Middle frontal gyrus (tissue), 1 donor: ENCODE data around the gene COX4I2.
"Not testable (repeated sequence)": the region's sequence is repeated elsewhere in the genome, so short reads cannot be mapped to it uniquely, and the experiment has no call there.

Experiments
- DNase-seq: peaks from one replicate; pipeline ENCODE4 v3.0.0-alpha.2; 2015; ENCODE audit warnings: low spot score; ENCODE audit errors: extremely low spot score

The COX4I2 gene

DNA sequence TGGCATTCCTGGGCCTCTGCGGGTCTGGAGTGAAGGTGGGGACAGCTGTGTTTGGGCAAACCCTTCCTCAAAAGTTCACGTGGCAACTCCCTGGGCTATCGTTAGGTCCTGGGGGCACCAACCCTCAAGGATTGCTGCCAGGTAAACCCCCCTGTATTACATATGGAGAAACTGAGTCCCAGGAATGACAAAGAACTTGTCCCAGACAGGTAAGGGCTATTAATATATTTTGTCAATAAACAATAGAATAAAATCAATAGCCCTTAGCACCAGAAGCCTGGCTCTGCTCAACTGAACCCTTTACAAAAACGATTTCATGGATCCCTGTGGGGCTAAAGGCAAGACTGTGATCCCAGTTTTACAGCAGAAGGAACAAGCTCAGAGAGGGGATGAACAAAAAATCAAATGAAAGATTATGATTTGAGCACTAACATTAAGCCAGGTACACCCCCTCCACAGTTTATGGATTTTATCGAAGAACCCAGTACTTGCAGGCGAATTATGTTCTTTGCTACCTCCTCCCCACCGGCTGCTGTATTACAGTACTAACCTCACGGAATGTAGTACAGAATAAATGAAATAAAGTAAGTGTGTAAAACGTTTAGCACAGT is 30.0 kb upstream of the COX4I2 start:
- no peak for DNase-seq

DNA sequence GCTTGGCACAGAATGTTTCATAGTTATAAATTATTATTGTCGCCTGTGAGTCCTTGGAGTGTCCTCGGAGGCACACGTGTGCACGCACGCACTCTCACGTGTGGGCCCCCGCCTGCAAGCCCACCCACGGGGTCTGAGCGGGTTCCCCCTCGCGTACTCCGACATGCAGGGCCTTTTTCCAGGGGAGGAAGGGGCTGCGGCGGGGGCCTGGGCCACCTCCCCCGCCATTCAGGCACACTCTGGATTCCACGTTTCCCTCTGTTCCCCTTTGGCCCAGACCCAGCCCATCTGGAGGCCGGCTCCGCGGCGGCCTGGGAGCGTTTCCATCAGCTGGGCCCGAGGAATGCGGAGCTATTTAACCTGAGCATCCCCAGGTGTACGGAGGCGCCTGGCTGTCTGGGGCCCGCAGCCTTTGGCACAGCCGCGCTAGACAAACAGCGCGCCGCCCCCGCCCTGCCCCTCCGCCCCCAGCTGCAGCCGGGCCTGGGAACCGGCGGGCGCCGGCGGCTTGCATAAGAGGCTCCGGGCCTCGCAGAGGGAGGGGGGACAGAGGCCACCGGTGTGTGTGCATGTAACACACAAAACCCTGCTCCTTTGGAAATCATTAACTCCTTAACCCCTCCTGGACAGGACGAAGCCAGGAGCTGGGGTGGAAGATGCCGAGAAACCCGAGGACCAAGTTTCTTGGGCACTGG is 29.3 kb upstream of the COX4I2 start:
- no peak for DNase-seq

DNA sequence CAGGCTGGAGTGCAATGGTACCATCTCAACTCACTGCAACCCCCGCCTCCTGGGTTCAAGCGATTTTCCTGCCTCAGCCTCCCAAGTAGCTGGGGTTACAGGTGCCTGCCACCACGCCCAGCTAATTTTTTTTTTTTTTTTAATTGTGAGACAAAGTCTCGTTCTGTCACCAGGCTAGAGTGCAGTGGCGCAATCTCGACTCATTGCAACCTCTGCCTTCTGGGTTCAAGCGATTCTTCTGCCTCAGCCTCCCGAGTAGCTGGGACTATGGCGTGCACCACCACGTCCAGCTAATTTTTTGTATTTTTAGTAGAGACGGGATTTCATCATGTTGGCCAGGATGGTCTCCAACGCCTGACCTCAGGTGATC is 25.5 kb upstream of the COX4I2 start:
- DNase-seq, result not testable (repeated sequence)

DNA sequence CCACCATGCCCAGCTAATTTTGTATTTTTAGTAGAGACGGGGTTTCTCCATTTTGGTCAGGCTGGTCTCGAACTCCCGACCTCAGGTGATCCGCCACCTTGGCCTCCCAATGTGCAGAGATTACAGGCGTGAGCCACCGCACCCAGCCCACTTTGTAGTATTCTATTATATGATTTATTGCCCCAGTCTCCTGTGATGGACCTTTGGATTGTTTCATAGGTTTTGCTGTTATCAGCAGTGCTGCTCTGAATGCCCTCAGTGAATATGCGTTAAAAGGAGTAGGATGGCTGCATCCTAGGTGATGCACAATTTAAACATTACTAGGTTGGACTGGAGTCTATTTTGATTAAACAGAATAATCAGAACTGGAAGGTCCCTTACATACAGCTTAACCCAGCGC is 22.3 kb upstream of the COX4I2 start:
- DNase-seq, result no peak

DNA sequence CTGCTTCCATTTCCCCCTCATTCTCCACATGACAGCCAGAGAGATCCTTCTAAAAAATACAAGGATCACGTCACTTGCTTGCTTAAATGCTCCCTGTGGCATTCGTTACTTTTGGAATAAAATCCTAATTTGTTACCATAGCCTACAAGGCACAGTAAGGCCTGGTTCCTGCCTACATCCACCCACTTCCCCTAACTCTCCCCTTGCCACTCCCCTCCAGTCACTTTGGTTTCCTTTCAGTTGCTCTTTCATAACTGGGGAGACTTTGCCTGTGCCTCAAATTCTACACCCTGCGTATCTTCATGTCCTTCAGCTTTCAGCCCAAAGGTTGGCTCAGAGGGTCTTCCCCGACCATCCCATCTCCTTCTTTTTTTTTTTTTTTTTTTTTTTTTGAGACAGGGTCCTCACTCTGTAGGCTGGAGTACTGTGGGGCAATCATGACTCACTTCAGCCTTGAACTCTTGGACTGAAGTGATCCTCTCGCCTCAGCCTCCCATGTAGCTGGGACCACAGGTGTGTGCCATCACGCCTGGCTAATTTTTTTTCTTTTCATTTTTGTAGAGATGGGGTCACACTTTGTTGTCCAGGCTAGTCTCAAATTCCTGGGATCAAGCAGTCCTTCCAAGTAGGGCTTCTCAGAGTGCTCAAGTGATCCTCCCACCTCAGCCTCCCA is 20.1 kb upstream of the COX4I2 start:
- no peak for DNase-seq

DNA sequence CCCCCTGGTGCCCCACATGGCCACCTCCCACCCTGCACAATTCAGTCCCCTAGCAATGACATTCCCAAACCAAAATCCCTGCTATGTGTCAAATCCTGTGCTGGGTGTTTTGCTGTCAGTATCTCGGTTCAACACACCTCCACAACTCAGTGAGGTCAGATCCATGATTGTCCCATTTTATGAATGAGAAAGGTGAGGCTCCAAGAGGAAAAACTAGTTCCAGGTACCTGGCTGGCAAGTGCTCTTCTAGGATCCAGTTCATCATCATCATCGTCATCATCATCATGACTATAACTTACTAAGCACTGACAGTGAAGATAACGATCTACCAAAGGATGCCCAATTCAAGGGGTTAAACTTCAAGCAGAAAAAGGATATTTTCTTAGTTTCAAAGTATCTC is 17.5 kb upstream of the COX4I2 start:
- DNase-seq, result no peak

DNA sequence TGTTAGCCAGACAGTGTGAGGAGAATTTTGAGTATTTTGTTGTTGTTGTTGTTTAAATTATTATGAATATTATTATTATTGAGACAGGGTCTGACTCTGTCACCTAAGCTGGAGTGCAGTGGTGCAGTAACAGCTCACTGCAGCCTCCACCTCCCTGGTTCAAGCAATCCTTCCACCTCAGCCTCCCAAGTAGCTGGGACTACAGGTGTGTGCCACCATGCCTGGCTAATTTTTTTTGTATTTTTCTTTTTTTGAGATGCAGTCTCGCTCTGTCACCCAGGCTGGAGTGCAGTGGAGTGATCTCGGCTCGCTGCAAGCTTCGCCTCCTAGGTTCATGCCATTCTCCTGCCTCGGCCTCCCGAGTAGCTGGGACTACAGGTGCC is 14.6 kb upstream of the COX4I2 start:
- DNase-seq, result not testable (repeated sequence)

DNA sequence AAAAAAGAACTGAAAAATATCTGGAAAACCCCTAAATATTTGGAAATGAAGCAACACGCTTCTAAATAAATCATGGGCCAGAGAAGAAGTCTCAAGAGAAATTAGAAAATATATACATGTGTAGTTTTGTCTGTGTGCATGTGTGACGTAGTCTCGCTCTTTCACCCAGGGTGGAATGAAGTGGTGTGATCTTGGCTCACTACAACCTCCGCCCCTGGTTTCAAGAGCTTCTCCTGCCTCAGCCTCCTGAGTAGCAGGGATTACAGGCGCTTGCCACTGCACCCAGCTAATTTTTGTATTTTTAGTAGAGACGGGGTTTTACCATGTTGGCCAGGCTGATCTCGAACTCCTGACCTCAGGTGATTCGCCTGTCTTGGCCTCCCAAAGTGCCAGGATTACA is 11.2 kb upstream of the COX4I2 start:
- not testable (repeated sequence) for DNase-seq

DNA sequence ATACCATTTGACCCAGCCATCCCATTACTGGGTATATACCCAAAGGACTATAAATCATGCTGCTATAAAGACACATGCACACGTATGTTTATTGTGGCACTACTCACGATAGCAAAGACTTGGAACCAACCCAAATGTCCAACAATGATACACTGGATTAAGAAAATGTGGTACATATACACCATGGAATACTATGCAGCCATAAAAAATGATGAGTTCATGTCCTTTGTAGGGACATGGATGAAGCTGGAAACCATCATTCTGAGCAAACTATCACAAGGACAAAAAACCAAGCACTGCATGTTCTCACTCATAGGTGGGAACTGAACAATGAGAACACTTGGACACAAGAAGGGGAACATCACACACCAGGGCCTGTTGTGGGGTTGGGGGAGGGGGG is 9.7 kb upstream of the COX4I2 start:
- DNase-seq, result not testable (repeated sequence)

DNA sequence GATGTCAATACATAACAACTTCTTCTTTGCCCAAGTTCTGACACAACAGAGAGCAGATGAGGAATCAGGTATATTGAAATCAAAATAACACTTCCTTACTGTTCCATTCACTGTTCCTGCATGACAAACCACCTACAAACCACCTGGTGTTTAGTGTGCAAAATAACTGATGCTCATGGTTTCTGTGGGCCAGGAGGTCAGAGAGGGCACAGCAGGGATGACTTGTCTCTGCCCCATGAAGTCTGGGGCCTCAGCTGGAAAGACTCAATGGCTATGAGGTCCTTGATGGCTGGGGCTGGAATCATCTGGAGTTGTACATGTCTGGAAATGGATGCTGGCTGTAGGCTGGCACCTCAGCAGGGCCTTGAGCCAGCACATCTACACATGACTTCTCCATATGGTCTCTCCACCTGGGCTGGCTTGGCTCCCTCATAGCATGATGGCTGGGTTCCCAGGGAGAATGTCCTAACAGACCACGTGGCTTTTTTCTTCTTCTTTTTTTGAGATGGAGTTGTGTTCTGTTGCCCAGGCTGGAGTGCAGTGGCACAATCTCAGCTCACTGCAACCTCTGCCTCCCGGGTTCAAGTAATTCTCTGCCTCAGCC is 7.4 kb upstream of the COX4I2 start:
- DNase-seq, result no peak

DNA sequence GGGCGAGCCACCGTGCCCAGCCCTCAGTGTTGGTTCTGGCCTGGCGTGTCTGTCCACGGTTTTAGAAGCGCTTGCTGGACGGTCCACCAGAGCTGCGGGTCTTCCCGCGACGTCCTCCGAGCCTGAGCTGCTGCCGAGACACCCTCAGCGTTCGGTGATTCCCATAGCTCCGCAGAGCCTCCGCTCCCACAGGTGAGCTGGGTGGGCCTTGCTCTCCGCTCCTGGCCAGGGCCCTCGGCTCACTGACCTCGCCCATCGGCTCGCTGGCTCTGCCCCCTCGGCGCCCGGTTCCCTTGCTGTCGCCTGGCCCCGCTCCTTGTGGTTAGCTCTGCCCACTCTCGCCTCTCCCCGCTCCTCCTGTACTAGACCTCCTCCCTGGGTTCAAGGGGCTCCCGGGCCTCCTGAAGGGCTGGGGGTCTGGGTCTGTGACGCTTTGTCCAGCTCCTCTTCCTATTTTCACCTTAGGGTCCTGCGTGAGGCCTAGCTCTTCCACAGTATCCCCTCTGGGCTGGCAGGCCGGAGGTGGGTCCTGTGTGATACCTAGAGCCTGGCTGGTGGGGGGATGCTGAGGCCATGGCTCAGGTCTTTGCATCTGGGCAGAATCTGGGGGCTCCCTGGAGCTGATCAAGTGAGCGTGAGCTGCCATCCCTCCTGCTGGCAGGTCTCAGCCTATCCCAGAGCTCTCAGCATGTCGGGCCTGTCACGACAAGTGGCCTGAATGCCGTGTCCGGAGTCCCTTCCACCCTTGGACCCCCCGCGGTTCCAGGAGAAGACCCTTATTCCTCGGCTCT is 5.0 kb upstream of the COX4I2 start:
- no peak for DNase-seq

DNA sequence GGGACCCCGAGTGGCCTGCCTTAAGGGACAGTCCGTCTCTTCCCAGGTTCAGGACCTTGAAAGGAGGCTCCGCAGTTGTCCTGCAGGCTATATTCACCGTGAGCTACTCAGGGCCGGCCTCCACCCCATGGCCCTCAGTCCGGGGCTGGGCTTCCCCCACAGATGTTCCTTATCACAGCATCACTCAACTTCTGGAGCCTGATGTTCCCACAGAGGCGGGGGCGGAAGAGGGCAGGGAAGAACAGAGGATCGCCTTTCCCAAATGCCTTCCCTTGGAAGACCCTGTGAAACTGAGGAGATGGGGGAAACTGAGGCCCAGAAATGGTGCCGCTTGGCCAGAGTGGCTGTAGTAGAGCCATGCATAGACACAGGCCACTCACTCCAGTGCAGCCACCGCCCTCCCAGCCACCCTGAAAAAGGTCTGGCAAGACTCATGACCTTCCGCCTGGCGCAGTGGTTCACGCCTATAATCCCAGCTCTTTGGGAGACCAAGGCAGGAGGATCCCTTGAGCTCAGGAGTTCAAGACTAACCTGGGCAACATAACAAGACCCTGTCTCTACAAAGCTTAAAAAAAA is 4.3 kb upstream of the COX4I2 start:
- DNase-seq, result no peak

DNA sequence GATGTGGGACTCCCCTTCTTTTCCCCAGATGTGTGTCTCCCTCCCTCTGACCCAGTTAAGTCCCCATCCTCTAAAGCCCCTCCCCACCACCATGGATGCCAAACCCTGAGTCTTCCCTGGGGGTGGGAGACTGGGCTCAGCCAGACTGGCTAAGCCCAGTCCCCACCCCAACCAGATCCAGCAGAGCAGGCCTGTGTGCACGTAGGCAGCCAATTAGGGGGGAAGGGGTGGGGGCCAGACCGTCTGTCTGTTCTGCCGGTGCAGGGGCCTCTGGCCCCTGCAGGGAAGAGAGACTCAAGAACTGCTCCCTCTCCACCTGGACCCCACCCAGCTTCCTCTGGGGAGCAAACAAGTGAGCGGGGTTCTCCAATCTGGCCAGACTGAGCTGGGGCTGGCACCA is 605 bp downstream of the COX4I2 start:
- no peak for DNase-seq

DNA sequence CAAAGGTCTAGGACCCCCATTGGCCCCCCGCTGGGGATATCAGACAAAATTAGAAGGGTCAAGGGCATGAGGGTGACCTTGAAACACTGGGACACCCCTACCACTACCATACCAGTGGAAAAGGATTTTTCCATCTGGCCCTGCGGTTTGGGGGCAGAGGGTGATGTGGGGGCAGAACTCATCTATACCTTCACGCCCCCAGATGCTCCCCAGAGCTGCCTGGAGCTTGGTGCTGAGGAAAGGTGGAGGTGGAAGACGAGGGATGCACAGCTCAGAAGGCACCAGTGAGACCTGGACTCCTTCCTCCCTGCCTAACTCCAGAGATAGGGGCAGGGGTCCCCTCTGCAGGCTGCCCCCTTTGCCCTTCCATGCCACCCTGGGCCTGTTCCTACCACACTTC is 1.1 kb downstream of the COX4I2 start:
- no peak for DNase-seq

DNA sequence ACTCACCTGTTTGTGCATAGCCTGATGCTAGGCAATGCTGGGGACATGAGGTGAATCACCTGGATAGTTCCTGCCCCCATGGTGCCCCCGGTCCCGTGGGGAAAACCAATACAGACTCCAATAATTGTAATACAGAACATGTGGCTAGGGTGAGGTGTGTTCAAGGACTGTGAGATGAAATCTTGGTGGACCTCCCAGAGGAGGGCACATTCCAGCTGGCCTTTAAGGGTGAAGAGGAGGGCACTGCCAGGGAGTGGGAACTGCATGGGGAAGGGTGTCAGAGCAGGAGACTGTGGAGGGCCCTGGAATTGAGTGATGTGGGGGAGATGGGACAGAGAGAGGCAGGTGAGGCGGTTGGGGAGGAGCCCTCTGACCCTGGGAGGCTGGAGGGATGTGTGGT is 2.5 kb downstream of the COX4I2 start:
- no peak for DNase-seq

DNA sequence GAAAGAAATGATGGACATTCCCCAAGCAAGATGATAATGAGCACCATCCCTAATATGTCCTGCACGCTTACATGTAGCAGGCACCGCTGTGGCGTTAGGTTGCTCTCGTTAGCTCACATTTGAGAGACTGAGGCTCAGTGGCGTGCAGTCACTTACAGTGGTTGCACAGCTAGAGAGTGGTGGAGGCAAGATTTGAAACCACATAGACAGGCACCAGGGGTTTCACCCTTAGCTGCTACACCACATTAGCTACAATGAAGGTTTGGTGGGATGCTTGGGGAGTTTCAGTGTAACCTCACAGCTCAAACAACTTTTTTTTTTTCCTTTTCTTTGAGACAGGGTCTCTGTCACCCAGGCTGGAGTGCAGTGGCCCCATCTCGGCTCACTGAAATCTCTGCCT is 3.7 kb downstream of the COX4I2 start:
- no peak for DNase-seq

DNA sequence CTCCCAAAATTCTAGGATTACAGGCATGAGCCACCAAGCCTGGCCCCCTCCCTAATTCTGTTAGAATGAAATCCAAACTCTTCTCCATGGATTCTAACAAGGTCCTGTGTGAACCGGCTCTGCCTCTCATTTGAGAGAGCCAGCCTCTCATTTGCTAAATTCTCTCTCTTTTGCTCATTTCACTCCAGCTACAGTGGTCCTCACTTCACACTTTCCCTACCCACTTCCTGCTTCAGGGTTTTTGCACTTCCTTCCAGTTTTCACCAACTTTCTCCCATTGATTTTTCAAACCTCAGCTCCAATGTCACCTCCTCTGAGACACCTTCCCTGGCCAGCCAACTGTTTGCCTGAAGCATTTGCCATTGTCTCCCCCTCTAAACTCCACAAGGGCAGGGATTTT is 5.1 kb downstream of the COX4I2 start:
- no peak for DNase-seq

DNA sequence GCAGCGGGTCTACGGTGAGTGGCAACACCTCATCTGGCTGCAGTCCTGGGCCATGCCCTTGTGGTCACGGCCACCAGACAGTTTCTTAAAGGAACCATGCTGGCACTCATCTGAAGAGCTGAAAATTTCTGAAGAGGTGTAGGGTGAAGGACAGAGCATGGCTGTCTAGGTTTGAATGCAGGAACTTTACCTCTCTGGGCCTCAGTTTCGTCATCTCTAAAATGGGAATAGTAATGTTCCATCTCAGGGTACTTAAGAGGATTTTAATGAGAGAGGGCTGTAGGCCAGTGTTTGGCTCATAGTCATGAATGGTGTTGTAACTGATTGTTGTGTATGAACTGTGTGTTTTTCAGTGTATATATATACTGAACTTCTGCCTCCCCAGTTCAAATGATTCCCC is 5.8 kb downstream of the COX4I2 start:
- no peak for DNase-seq

DNA sequence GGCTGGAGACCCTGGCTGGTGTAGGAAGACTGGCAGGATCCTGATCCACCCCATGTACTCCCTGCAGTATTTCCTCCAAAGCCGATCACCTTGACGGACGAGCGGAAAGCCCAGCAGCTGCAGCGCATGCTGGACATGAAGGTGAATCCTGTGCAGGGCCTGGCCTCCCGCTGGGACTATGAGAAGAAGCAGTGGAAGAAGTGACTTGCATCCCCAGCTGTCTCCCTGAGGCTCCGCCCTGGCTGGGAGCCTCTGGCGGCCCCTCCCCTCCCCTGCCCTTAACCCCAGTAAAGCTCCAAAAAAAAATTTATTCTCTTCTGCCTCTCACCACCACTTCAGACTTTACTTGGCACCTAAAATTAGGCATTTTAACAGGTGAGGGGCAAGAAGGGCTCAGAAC is 7.0 kb downstream of the COX4I2 start:
- no peak for DNase-seq

DNA sequence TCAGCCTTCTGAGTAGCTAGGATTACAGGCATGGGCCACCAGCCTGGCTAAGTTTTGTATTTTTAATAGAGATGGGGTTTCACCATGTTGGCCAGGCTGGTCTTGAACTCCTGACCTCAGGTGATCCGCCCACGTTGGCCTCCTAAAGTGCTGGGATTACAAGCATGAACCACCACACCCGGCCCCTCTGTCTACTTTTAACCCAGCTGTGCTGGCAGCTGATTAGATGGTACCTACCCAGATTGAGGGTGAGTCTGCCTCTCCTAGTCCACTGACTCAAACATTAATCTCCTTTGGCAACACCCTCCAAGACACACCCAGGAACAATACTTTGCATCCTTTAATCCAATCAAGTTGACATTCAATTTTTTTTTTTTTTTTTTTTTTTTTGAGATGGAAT is 10.4 kb downstream of the COX4I2 start:
- DNase-seq, result not testable (repeated sequence)

DNA sequence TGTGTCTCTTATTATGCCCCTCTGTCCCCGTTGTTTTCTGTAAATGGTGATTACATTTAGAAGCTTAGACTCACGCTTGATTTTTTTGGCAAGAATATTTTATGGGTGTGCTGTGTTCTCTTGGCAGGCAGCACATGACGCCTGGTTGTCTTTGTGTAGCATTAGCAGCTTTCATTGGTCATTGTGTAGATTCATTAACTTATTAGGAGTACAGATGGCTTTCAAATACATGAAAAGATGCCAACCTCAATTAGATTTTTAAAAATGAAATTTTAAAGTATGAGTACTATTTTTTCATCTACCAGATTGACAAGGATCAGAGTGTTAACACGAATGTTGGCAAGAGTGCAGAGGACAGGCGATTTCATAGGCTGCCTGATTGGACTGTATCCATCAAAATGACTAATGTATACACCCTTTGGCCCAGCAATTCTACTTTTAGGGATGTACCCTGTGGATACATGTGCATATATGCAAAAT is 15.2 kb downstream of the COX4I2 start:
- DNase-seq, result no peak
